HCT116 (cell line): ENCODE data around the gene XYLT1.

Source experiments
- CBX3 ChIP-seq: IDR thresholded peaks from 2 replicates; pipeline ENCODE4 v1.6.1; 2012; ENCODE audit warnings: low read depth
- CEBPB ChIP-seq: IDR thresholded peaks from 2 replicates; pipeline ENCODE4 v1.6.1; 2012; ENCODE audit warnings: low read depth
- CTCF ChIP-seq, 3 experiments: fragments of 200-600 bp in 1 of 3; sonication (generic) in 1 of 3; IDR thresholded peaks in 2 of 3; conservative IDR thresholded peaks in 1 of 3; 2 replicates each; pipeline ENCODE4 v1.5.1; 2012 to 2017; ENCODE audit warnings: low read depth in 2 of 3, low read length in 2 of 3, antibody characterized with exemption in 1 of 3, borderline replicate concordance in 1 of 3, control low read depth in 1 of 3, mild to moderate bottlenecking in 1 of 3, mixed read lengths in 1 of 3, mixed run types in 1 of 3, moderate library complexity in 1 of 3; ENCODE audit not compliant: insufficient read depth in 1 of 3
- JUND ChIP-seq: IDR thresholded peaks from 2 replicates; pipeline ENCODE4 v1.6.1; 2012
- MAX ChIP-seq: IDR thresholded peaks from 2 replicates; pipeline ENCODE4 v1.6.1; 2012
- POLR2A ChIP-seq: IDR thresholded peaks from 2 replicates; pipeline ENCODE4 v1.7.0; 2011; ENCODE audit warnings: borderline replicate concordance; ENCODE audit not compliant: insufficient read depth, insufficient read length; ENCODE audit errors: extremely low read depth
- POLR2AphosphoS5 ChIP-seq: IDR thresholded peaks from 2 replicates; pipeline ENCODE4 v1.6.1; 2011; ENCODE audit warnings: mild to moderate bottlenecking, low read depth, low read length, moderate library complexity

GRCh38 chr16:17302214-17302613 lies 168.5 kb downstream of the XYLT1 start:
- TF ChIP-seq CTCF (IDR thresholded peaks at IDR 0.05 in 2 of 3, conservative IDR thresholded peaks at IDR 0.05 in 1 of 3; ENCODE audit: borderline replicate concordance in 1 of 3, insufficient read depth in 1 of 3, low read depth in 2 of 3, low read length in 2 of 3) = no peak
- no peak for TF ChIP-seq JUND
- TF ChIP-seq POLR2A = no peak
- TF ChIP-seq POLR2AphosphoS5 = no peak
- no peak for TF ChIP-seq MAX
- TF ChIP-seq CBX3 = no peak
- TF ChIP-seq CEBPB = no peak
